IMR-90 (cell line): ENCODE measurements around the gene PCDHGA3. TPM values are rescaled to one million over a fixed set of nuclear protein-coding genes. Genes with fewer than 3 reads are reported as not detected.
A peak's percentile ranks its signal among the peaks of the same experiment; 100 is the strongest.

Source experiments
- ATAC-seq: fragments of 200-7000 bp; cut with Tn5 transposase; 2 replicates; pipeline ENCODE4 v1.9.1; 2020; ENCODE audit warnings: low read depth, mild to moderate bottlenecking, moderate library complexity
- BruUV-seq: library from RNA; stranded (reverse); fragments of 400-500 nt; replicated peaks from 2 replicates; lab custom pipeline; 2021; lab: Mats Ljungman, UMichigan
- CTCF ChIA-PET: fragments of 300-600 bp; formaldehyde crosslinking; extraction: SDS; loops from one replicate; lab custom pipeline; 2021; ENCODE audit warnings: antibody characterized with exemption; lab: Yijun Ruan, JAX
- POLR2A ChIA-PET: fragments of 300-600 bp; sonication (Branson Sonifier 250); formaldehyde crosslinking; loops from one replicate; lab custom pipeline; 2022; ENCODE audit warnings: antibody characterized with exemption; ENCODE audit not compliant: unreplicated experiment; lab: Charles Lee
- DNase-seq: peaks from one replicate; pipeline ENCODE4 v3.0.0; 2013
- H2AFZ ChIP-seq: replicated peaks from 2 replicates; pipeline ENCODE3; 2013; ENCODE audit warnings: low read length, mild to moderate bottlenecking; ENCODE audit not compliant: poor library complexity
- H2AK5ac ChIP-seq: 2 replicates; pipeline ENCODE4 v1.6.1; 2013; ENCODE audit warnings: low read depth, low read length, inconsistent platforms
- H2AK9ac ChIP-seq: replicated peaks from 2 replicates; pipeline ENCODE3; 2013; ENCODE audit warnings: mild to moderate bottlenecking, low read depth, low read length, moderate library complexity; ENCODE audit not compliant: poor library complexity
- H2BK120ac ChIP-seq: 2 replicates; pipeline ENCODE4 v1.6.1; 2013; ENCODE audit warnings: low read depth, low read length, inconsistent platforms
- H2BK15ac ChIP-seq: 3 replicates; pipeline ENCODE4 v1.6.1; 2013; ENCODE audit warnings: low read depth, low read length, inconsistent platforms
- H2BK20ac ChIP-seq: 2 replicates; pipeline ENCODE4 v1.6.1; 2013; ENCODE audit warnings: low read depth, mild to moderate bottlenecking, inconsistent platforms, low read length, moderate library complexity
- H2BK5ac ChIP-seq: 2 replicates; pipeline ENCODE4 v1.6.1; 2013; ENCODE audit warnings: mild to moderate bottlenecking, low read depth, low read length, inconsistent platforms; ENCODE audit not compliant: poor library complexity, severe bottlenecking
- H3K14ac ChIP-seq: replicated peaks from 2 replicates; pipeline ENCODE4 v1.6.1; 2013; ENCODE audit warnings: low read depth, low read length, inconsistent platforms
- H3K18ac ChIP-seq: 2 replicates; pipeline ENCODE4 v1.6.1; 2013; ENCODE audit warnings: low read depth, low read length, control low read depth
- H3K23ac ChIP-seq: 2 replicates; pipeline ENCODE4 v1.6.1; 2013; ENCODE audit warnings: low read depth, low read length, inconsistent platforms
- H3K27ac ChIP-seq: 2 replicates; pipeline ENCODE4 v1.5.1; 2013; ENCODE audit warnings: mild to moderate bottlenecking, control low read depth, low read length; ENCODE audit not compliant: insufficient read depth
- H3K27me3 ChIP-seq: 2 replicates; pipeline ENCODE4 v1.6.1; 2013; ENCODE audit warnings: low read length; ENCODE audit not compliant: control insufficient read depth, insufficient read depth
- H3K36me3 ChIP-seq: 2 replicates; pipeline ENCODE4 v1.6.1; 2013; ENCODE audit warnings: low read length, mixed read lengths; ENCODE audit not compliant: control insufficient read depth, insufficient read depth
- H3K4ac ChIP-seq: 2 replicates; pipeline ENCODE4 v1.6.1; 2013; ENCODE audit warnings: low read depth, low read length, inconsistent platforms
- H3K4me1 ChIP-seq: 2 replicates; pipeline ENCODE4 v1.6.1; 2013; ENCODE audit warnings: low read length, mixed read lengths; ENCODE audit not compliant: control insufficient read depth, insufficient read depth
- H3K4me2 ChIP-seq: 2 replicates; pipeline ENCODE4 v1.6.1; 2013; ENCODE audit warnings: low read depth, mild to moderate bottlenecking, control low read depth, low read length, moderate library complexity
- H3K4me3 ChIP-seq: 2 replicates; pipeline ENCODE4 v1.5.1; 2013; ENCODE audit warnings: low read depth, mild to moderate bottlenecking, control low read depth, low read length, moderate library complexity; ENCODE audit not compliant: insufficient read depth
- H3K56ac ChIP-seq: 2 replicates; pipeline ENCODE4 v1.6.1; 2013; ENCODE audit warnings: low read length, inconsistent platforms; ENCODE audit not compliant: insufficient read depth; ENCODE audit errors: extremely low read depth
- H3K79me1 ChIP-seq, 2 experiments: 2 replicates each; pipeline ENCODE4 v1.6.1; 2013; ENCODE audit warnings: low read length in 2 of 2, inconsistent platforms in 1 of 2, low read depth in 1 of 2
- H3K9ac ChIP-seq: 2 replicates; pipeline ENCODE4 v1.6.1; 2013; ENCODE audit warnings: low read depth, low read length, control low read depth
- H3K9me1 ChIP-seq: 2 replicates; pipeline ENCODE4 v1.6.1; 2013; ENCODE audit warnings: low read length, inconsistent platforms; ENCODE audit not compliant: insufficient read depth
- H3K9me3 ChIP-seq: 2 replicates; pipeline ENCODE4 v1.6.1; 2013; ENCODE audit warnings: low read length; ENCODE audit not compliant: control insufficient read depth, insufficient read depth
- H4K20me1 ChIP-seq: 2 replicates; pipeline ENCODE4 v1.6.1; 2013; ENCODE audit warnings: low read length, inconsistent platforms; ENCODE audit not compliant: insufficient read depth
- H4K5ac ChIP-seq: 2 replicates; pipeline ENCODE4 v1.6.1; 2013; ENCODE audit warnings: mild to moderate bottlenecking, low read depth, low read length, control low read depth
- H4K8ac ChIP-seq, 2 experiments: 2 replicates each; pipeline ENCODE4 v1.6.1; 2013; ENCODE audit warnings: low read depth in 2 of 2, low read length in 2 of 2, control low read depth in 1 of 2, inconsistent platforms in 1 of 2
- H4K91ac ChIP-seq: 2 replicates; pipeline ENCODE4 v1.6.1; 2013; ENCODE audit warnings: low read depth, low read length, inconsistent platforms; ENCODE audit not compliant: insufficient read depth
- CHD1 ChIP-seq: IDR thresholded peaks from 2 replicates; pipeline ENCODE4 v1.6.1; 2012; ENCODE audit warnings: low read depth, low read length, improper control_type of control experiment
- CTCF ChIP-seq: conservative IDR thresholded peaks from 2 replicates; pipeline ENCODE4 v1.5.1; 2012; ENCODE audit warnings: mild to moderate bottlenecking, low read depth, low read length, improper control_type of control experiment
- ELK1 ChIP-seq: fragments of 150-350 bp; IDR thresholded peaks from 2 replicates; pipeline ENCODE4 v1.6.1; 2016; ENCODE audit warnings: low read depth, mild to moderate bottlenecking, low read length, moderate library complexity, borderline replicate concordance
- MAFK ChIP-seq: IDR thresholded peaks from 2 replicates; pipeline ENCODE4 v1.6.1; 2012; ENCODE audit warnings: low read depth, low read length, improper control_type of control experiment
- MAZ ChIP-seq: IDR thresholded peaks from 2 replicates; pipeline ENCODE4 v1.6.1; 2012; ENCODE audit warnings: low read depth, mild to moderate bottlenecking, low read length, improper control_type of control experiment, moderate library complexity, borderline replicate concordance
- NFE2L2 ChIP-seq: fragments of 150-350 bp; IDR thresholded peaks from 2 replicates; pipeline ENCODE4 v1.6.1; 2016; ENCODE audit warnings: low read depth, mild to moderate bottlenecking, low read length
- POLR2A ChIP-seq: IDR thresholded peaks from 2 replicates; pipeline ENCODE4 v1.6.1; 2012; ENCODE audit warnings: mild to moderate bottlenecking, low read depth, low read length
- RAD21 ChIP-seq: IDR thresholded peaks from 2 replicates; pipeline ENCODE4 v1.6.1; 2012; ENCODE audit warnings: low read length, improper control_type of control experiment
- RFX5 ChIP-seq: IDR thresholded peaks from 2 replicates; pipeline ENCODE4 v1.8.0; 2012; ENCODE audit warnings: low read depth, mild to moderate bottlenecking, low read length, moderate library complexity
- SMC3 ChIP-seq: fragments of 150-350 bp; IDR thresholded peaks from 2 replicates; pipeline ENCODE4 v1.6.1; 2016; ENCODE audit warnings: low read depth, mild to moderate bottlenecking, antibody characterized with exemption, low read length, moderate library complexity
- USF2 ChIP-seq: fragments of 150-350 bp; IDR thresholded peaks from 2 replicates; pipeline ENCODE4 v1.6.1; 2017; ENCODE audit warnings: mild to moderate bottlenecking, antibody characterized with exemption, low read length, low read depth
- WGBS, 2 experiments: methylation state at CpG; one replicate each; pipeline versions ENCODE4 v1.1.5 to v1.1.7; 2013; ENCODE audit warnings: missing lambda C conversion rate in 2 of 2; ENCODE audit not compliant: insufficient read length in 1 of 2; ENCODE audit errors: extremely low coverage in 2 of 2; 5-methylcytosine and 5-hydroxymethylcytosine counted together
- dilution Hi-C: fragments of 300-500 bp; cut with HindIII; formaldehyde crosslinking; loops from one replicate; pipeline ENCODE4 v1.14.3; 2018; ENCODE audit warnings: low sequenced_read_pairs; ENCODE audit not compliant: unreplicated experiment
- in situ Hi-C: fragments of 300-500 bp; cut with MboI; formaldehyde crosslinking; loops from 3 replicates; pipeline ENCODE4 v1.14.3; 2019; ENCODE audit warnings: low sequenced_read_pairs, inconsistent platforms, mixed read lengths
- intact Hi-C: fragments of 100-400 bp; cut with micrococcal nuclease; formaldehyde crosslinking; loops from 2 replicates; pipeline ENCODE4 v1.10.0; 2022
- polyA plus RNA-seq, 3 experiments: library from polyadenylated mRNA; depleted of rRNA; stranded (reverse); fragments of >200 nt; gene quantifications; 2 replicates each; pipeline ENCODE4 v1.2.3, GENCODE V29; 2012; ENCODE audit warnings: low replicate concordance in 1 of 3
- total RNA-seq: library from RNA; depleted of rRNA; stranded (reverse); fragments of >200 nt; gene quantifications from 2 replicates; pipeline ENCODE4 v1.2.3, GENCODE V29; 2012

PCDHGA3 gene
- total and polyA plus RNA-seq, 2 of the 4 experiments (the other 2 are of a cell fraction): 1.4 to 1.6 TPM

GRCh38 chr5:141320225-141321169, 23.1 kb upstream of the PCDHGA3 start, which contains the start of gene TAF7:
TSS of gene TAF7 (minus strand) at chr5:141320784. CDS start at chr5:141320044, 740 bp downstream.
- Histone ChIP-seq H4K20me1 (peaks cover 7% of the 10 kb centered on the region; the same call in 1 of the 2 replicates), H3K27me3 (no peaks in the 10 kb centered on the region), H2AFZ (peak within 1 kb of the TSS; percentile 97), H4K8ac (peak within 1 kb of the TSS; percentile 92 to 96), H3K4me1 (no peaks in the 10 kb centered on the region), H3K18ac (peak within 1 kb of the TSS; percentile 66), H3K79me1 (peaks cover 10 to 17% of the 10 kb centered on the region in 2 experiments), H3K27ac (peak within 1 kb of the TSS; percentile 80), H3K4ac (peak within 1 kb of the TSS; percentile 89), H3K56ac (peak within 1 kb of the TSS; percentile 85; the same call in 1 of the 2 replicates), H3K9me3 (peaks cover 41% of the 10 kb centered on the region), H2BK15ac (no peak within 1 kb of the TSS), H2AK5ac (no peak within 1 kb of the TSS), H3K4me2 (peak within 1 kb of the TSS; percentile 64), H2BK20ac (no peak within 1 kb of the TSS; the same call in 1 of the 2 replicates), H3K36me3 (peaks cover 11% of the 10 kb centered on the region), H3K23ac (peak within 1 kb of the TSS; percentile 64), H3K9ac (peak within 1 kb of the TSS; percentile 72), H2AK9ac (peak within 1 kb of the TSS; percentile 59), H3K14ac (peak within 1 kb of the TSS; percentile 93), H3K4me3 (peak within 1 kb of the TSS; percentile 66), H3K9me1 (no peaks in the 10 kb centered on the region), H2BK5ac (peak within 1 kb of the TSS; percentile 67), H4K91ac (peak within 1 kb of the TSS; percentile 83), H2BK120ac (peak within 1 kb of the TSS; percentile 40; the same call in 1 of the 2 replicates), H4K5ac (peak within 1 kb of the TSS; percentile 91)
- CTCF ChIA-PET: interaction anchor here (0.8 to 1.7 kb wide), 10 partner anchors 40 to 310 kb away, joined by 3 to 7 read pairs (median 4); partner anchors contain the start of genes PCDHGA10 and PCDHGA11
- dilution Hi-C loops (no loop called here), intact Hi-C loops (no loop called here), in situ Hi-C loops (no loop called here)
- DNase-seq (peak; percentile 92), ATAC-seq (peak; percentile 96)
- TSS peak; percentile 81 for BruUV-seq
- WGBS, 2 experiments: 1% methylated on average over 41 of the region's 67 CpGs; no CpG with 5 or more reads in 1 of the 2 experiments
- POLR2A ChIA-PET: interaction anchor here (0.7 kb wide), 1 partner anchor 244 kb away, joined by 3 read pairs; no protein-coding TSS in a partner anchor
- TF ChIP-seq POLR2A (peak; percentile 97), RFX5 (no peak), MAZ (peak; percentile 88; the same call in 1 of the 2 replicates), ELK1 (no peak), USF2 (no peak), CHD1 (peak; percentile 88; the same call in 1 of the 2 replicates), RAD21 (peak; percentile 47), CTCF (peak; percentile 86), SMC3 (no peak), MAFK (0 out of 2 replicates have a peak, but pooled peaks have one; percentile 30), NFE2L2 (no peak)
